HG02678 (cell line): ENCODE measurements around the gene CDK8.

Source experiments
- ATAC-seq: cut with Tn5 transposase; IDR thresholded peaks from one replicate; pipeline ENCODE4 v1.9.1; 2021; ENCODE audit warnings: mild to moderate bottlenecking, moderate library complexity; ENCODE audit not compliant: unreplicated experiment

Gene CDK8

GRCh38 chr13:26436914-26437313, 183.0 kb downstream of the CDK8 start:
- no peak for ATAC-seq

GRCh38 chr13:26440111-26440510, 186.2 kb downstream of the CDK8 start:
- ATAC-seq = no peak

DNA sequence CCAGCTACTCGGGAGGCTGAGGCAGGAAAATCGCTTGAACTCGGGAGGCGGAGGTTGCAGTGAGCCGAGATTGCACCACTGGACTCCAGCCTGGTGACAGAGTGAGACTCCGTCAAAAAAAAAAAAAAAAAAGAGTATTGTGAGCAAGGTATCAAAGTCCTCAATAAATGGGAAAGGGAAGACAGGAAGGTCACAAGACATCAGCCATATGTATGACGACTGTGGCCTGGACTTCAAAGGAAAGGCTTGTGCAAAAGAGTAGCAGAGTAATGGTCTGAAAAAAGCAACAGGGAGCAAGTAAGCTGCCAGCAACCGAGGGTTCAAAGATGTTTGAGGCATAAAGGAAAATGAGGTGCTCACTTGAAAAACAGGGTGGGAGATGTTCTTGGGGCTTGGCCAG, 187.5 kb downstream of the CDK8 start:
- no peak for ATAC-seq

DNA sequence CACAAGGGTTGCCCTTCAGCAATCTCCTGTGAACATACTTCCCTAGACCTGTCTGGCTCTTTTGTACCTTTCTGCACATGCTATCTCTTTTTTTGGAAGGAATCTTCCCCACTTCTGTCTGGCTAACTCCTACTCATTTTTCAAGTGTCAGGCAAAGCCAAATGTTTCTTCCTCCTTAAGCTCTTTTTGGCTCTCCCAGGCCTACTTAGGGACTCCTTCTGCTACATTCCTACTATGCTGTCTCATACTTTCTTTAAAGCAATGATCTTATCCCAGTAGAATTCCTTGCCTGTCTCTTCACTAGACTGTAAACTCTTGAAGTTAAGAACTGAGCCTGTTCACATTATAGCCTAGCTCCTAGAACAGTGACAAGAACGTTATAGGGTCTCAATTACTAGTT, 188.6 kb downstream of the CDK8 start:
- no peak for ATAC-seq

- ATAC-seq = no peak
These were observed 191.2 kb downstream of the CDK8 start for GRCh38 chr13:26445092-26445491.

GRCh38 chr13:26446751-26447150, 192.8 kb downstream of the CDK8 start:
- ATAC-seq = no peak

- no peak for ATAC-seq
These were observed 194.1 kb downstream of the CDK8 start for GRCh38 chr13:26448032-26448431.

- no peak for ATAC-seq
These were observed 195.3 kb downstream of the CDK8 start for GRCh38 chr13:26449063-26449848.
